Fibroblast of the aortic adventitia (primary cell): ENCODE results near the gene FAAH. TPM values are rescaled to one million over a fixed set of nuclear protein-coding genes. Genes with fewer than 3 reads are reported as not detected.

Experiments
- DNase-seq: peaks from one replicate; pipeline ENCODE4 v3.0.0-alpha.2; 2010; ENCODE audit warnings: low read depth
- H3K4me3 ChIP-seq: 2 replicates; pipeline ENCODE4 v1.5.1; 2011; ENCODE audit warnings: low read depth, mild to moderate bottlenecking, control low read depth, low read length, moderate library complexity
- CTCF ChIP-seq: IDR thresholded peaks from 2 replicates; pipeline ENCODE4 v1.5.1; 2011; ENCODE audit warnings: mild to moderate bottlenecking, low read length, control low read depth, inconsistent platforms; ENCODE audit not compliant: insufficient read depth
- total RNA-seq: library from RNA; depleted of rRNA; stranded (reverse); fragments of >200 nt; gene quantifications from 2 replicates; pipeline ENCODE4 v1.2.3, GENCODE V29; 2012; ENCODE audit warnings: low replicate concordance

FAAH gene
- total RNA-seq, 1 donor = 0.18 TPM

GRCh38 chr1:46411010-46411405 is 16.9 kb downstream of the FAAH start:
- DNase-seq = no peak
- no peak for TF ChIP-seq CTCF
- H3K4me3 ChIP-seq = no peak overlapping the region

- H3K4me3 ChIP-seq = no peak overlapping the region
- TF ChIP-seq CTCF = peak; percentile 20
- DNase-seq = no peak
These were observed 17.7 kb downstream of the FAAH start for GRCh38 chr1:46411601-46412341.

GRCh38 chr1:46412893-46413595 is 18.9 kb downstream of the FAAH start:
- DNase-seq = no peak
- H3K4me3 ChIP-seq = no peak overlapping the region
- no peak for TF ChIP-seq CTCF

GRCh38 chr1:46413596-46413985 is 19.5 kb downstream of the FAAH start:
- TF ChIP-seq CTCF = peak; percentile 45
- no peak for DNase-seq
- H3K4me3 ChIP-seq = no peak overlapping the region

- no peak for TF ChIP-seq CTCF
- no peak for DNase-seq
- H3K4me3 ChIP-seq = no peak overlapping the region
These were observed 21.4 kb downstream of the FAAH start for GRCh38 chr1:46415514-46415913.

- no peak for DNase-seq
- H3K4me3 ChIP-seq = no peak overlapping the region
- TF ChIP-seq CTCF = no peak
These were observed 24.9 kb downstream of the FAAH start for GRCh38 chr1:46418976-46419375.
